GM19043 (cell line): ENCODE measurements around the gene NXN.
"Not testable (repeated sequence)": the region's sequence is repeated elsewhere in the genome, so short reads cannot be mapped to it uniquely, and the experiment has no call there.

Source experiments
- ATAC-seq: cut with Tn5 transposase; IDR thresholded peaks from one replicate; pipeline ENCODE4 v1.9.1; 2021; ENCODE audit warnings: low read depth; ENCODE audit not compliant: unreplicated experiment

Gene NXN

GRCh38 chr17:751269-752001 is 228.1 kb downstream of the NXN start:
- no peak for ATAC-seq

GRCh38 chr17:750431-751037 is 229.0 kb downstream of the NXN start:
- ATAC-seq = no peak

- ATAC-seq = not testable (repeated sequence)
These were observed 230.2 kb downstream of the NXN start for GRCh38 chr17:749359-749758.
